ENCODE results near the gene CHCT1.

DNA sequence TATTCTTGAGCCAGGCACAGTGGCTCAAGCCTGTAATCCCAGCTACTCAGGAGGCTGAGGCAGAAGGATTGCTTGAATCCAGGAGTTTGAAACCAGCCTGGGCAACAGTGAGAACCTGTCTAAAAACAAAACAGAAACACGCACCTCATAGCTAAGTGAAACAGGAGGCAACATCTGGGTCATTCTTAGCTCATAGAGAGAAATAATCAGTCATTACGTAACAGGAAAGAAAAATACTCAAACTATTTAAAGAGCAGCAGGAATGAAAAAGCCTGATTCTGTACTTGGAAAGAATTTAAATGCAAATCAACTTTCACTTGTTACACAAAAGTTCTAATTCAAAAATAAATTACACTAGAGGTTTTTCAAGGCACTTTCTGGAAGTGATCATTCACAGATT is 17.2 kb downstream of the CHCT1 start:
- TF ChIP-seq, protein P1, sequence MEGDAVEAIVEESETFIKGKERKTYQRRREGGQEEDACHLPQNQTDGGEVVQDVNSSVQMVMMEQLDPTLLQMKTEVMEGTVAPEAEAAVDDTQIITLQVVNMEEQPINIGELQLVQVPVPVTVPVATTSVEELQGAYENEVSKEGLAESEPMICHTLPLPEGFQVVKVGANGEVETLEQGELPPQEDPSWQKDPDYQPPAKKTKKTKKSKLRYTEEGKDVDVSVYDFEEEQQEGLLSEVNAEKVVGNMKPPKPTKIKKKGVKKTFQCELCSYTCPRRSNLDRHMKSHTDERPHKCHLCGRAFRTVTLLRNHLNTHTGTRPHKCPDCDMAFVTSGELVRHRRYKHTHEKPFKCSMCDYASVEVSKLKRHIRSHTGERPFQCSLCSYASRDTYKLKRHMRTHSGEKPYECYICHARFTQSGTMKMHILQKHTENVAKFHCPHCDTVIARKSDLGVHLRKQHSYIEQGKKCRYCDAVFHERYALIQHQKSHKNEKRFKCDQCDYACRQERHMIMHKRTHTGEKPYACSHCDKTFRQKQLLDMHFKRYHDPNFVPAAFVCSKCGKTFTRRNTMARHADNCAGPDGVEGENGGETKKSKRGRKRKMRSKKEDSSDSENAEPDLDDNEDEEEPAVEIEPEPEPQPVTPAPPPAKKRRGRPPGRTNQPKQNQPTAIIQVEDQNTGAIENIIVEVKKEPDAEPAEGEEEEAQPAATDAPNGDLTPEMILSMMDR (conservative IDR thresholded peaks at IDR 0.05; ENCODE audit: low read depth, low read length): no peak
- TF ChIP-seq EZH2phosphoT487 (IDR thresholded peaks at IDR 0.05; ENCODE audit: borderline replicate concordance, low read length): no peak

Measured in PC-3 (cell line).